ENCODE results near the gene SINHCAF.

- TF ChIP-seq CTCF (IDR thresholded peaks at IDR 0.05 in 2 of 3, conservative IDR thresholded peaks at IDR 0.05 in 1 of 3; ENCODE audit: borderline replicate concordance in 1 of 3, insufficient read depth in 1 of 3, low read depth in 2 of 3, low read length in 2 of 3) (no peak), POLR2AphosphoS5 (IDR thresholded peaks at IDR 0.05; ENCODE audit: low read depth, low read length) (no peak), REST (IDR thresholded peaks at IDR 0.05; ENCODE audit: low read depth) (no peak), POLR2A (IDR thresholded peaks at IDR 0.05; ENCODE audit: borderline replicate concordance, extremely low read depth, insufficient read depth, insufficient read length) (no peak), CEBPB (IDR thresholded peaks at IDR 0.05; ENCODE audit: low read depth) (no peak), RAD21 (IDR thresholded peaks at IDR 0.05; ENCODE audit: low read depth) (no peak), EZH2 (IDR thresholded peaks at IDR 0.05) (no peak), ATF3 (IDR thresholded peaks at IDR 0.05) (no peak), EZH2phosphoT487 (IDR thresholded peaks at IDR 0.05; ENCODE audit: borderline replicate concordance) (no peak), EGR1 (IDR thresholded peaks at IDR 0.05; ENCODE audit: low read depth) (no peak)
These were observed 4.1 kb downstream of the SINHCAF start for GRCh38 chr12:31321897-31322228.

Measured in HCT116 (cell line).